Measurements from ENCODE around the gene RNU1-4. TPM values are rescaled to one million over a fixed set of nuclear protein-coding genes. Genes with fewer than 3 reads are reported as not detected.
"Not testable (repeated sequence)": the region's sequence is repeated elsewhere in the genome, so short reads cannot be mapped to it uniquely, and the experiment has no call there.

The RNU1-4 gene
- total RNA-seq, 1 donor from 2014 or later: under 0.01 TPM

- FAIRE-seq; DNase-seq (ENCODE audit: low spot score in 2 of 2): not testable (repeated sequence)
These were observed 14.7 kb upstream of the RNU1-4 start for GRCh38 chr1:16725439-16726245.

GRCh38 chr1:16727190-16728111 is 12.9 kb upstream of the RNU1-4 start:
- DNase-seq (ENCODE audit: low spot score in 2 of 2): no peak
- no peak for FAIRE-seq

GRCh38 chr1:16728243-16728949 is 11.9 kb upstream of the RNU1-4 start:
- not testable (repeated sequence) for FAIRE-seq

GRCh38 chr1:16732254-16732896 is 7.9 kb upstream of the RNU1-4 start:
- FAIRE-seq: not testable (repeated sequence)

More at GRCh38 chr1:16728243-16728949, 11.9 kb upstream of the RNU1-4 start:
- DNase-seq (ENCODE audit: low spot score in 2 of 2): not testable (repeated sequence)

GRCh38 chr1:16741230-16741629 is 914 bp downstream of the RNU1-4 start:
- DNase-seq (ENCODE audit: low spot score in 2 of 2); FAIRE-seq: not testable (repeated sequence)

More at GRCh38 chr1:16732254-16732896, 7.9 kb upstream of the RNU1-4 start:
- DNase-seq (ENCODE audit: low spot score in 2 of 2): not testable (repeated sequence)

GRCh38 chr1:16747660-16748059 is 7.3 kb downstream of the RNU1-4 start:
- DNase-seq (ENCODE audit: low spot score in 2 of 2); FAIRE-seq: not testable (repeated sequence)

- FAIRE-seq: not testable (repeated sequence)
These were observed 8.4 kb downstream of the RNU1-4 start for GRCh38 chr1:16748710-16749109.

GRCh38 chr1:16749910-16750888 is 9.9 kb downstream of the RNU1-4 start:
- not testable (repeated sequence) for DNase-seq (ENCODE audit: low spot score in 2 of 2); FAIRE-seq

More at GRCh38 chr1:16748710-16749109, 8.4 kb downstream of the RNU1-4 start:
- not testable (repeated sequence) for DNase-seq (ENCODE audit: low spot score in 2 of 2)

- FAIRE-seq; DNase-seq (ENCODE audit: low spot score in 2 of 2): not testable (repeated sequence)
These were observed 12.5 kb downstream of the RNU1-4 start for GRCh38 chr1:16752770-16753169.

GRCh38 chr1:16755385-16755784 is 15.1 kb downstream of the RNU1-4 start:
- not testable (repeated sequence) for DNase-seq (ENCODE audit: low spot score in 2 of 2); FAIRE-seq

GRCh38 chr1:16755932-16756331 is 15.6 kb downstream of the RNU1-4 start:
- DNase-seq (ENCODE audit: low spot score in 2 of 2); FAIRE-seq: not testable (repeated sequence)

- FAIRE-seq: not testable (repeated sequence)
These were observed 17.3 kb downstream of the RNU1-4 start for GRCh38 chr1:16757574-16757973.

GRCh38 chr1:16758060-16758459 is 17.7 kb downstream of the RNU1-4 start:
- FAIRE-seq: not testable (repeated sequence)

More at GRCh38 chr1:16757574-16757973, 17.3 kb downstream of the RNU1-4 start:
- DNase-seq (ENCODE audit: low spot score in 2 of 2): not testable (repeated sequence)

GRCh38 chr1:16759041-16759493 is 18.8 kb downstream of the RNU1-4 start:
- not testable (repeated sequence) for FAIRE-seq; DNase-seq (ENCODE audit: low spot score in 2 of 2)

More at GRCh38 chr1:16758060-16758459, 17.7 kb downstream of the RNU1-4 start:
- not testable (repeated sequence) for DNase-seq (ENCODE audit: low spot score in 2 of 2)

GRCh38 chr1:16759650-16760455 is 19.5 kb downstream of the RNU1-4 start:
- not testable (repeated sequence) for DNase-seq (ENCODE audit: low spot score in 2 of 2); FAIRE-seq

GRCh38 chr1:16760456-16760765 is 20.1 kb downstream of the RNU1-4 start:
- DNase-seq (ENCODE audit: low spot score in 2 of 2); FAIRE-seq: not testable (repeated sequence)

GRCh38 chr1:16760801-16761200 is 20.5 kb downstream of the RNU1-4 start:
- FAIRE-seq; DNase-seq (ENCODE audit: low spot score in 2 of 2): not testable (repeated sequence)
